GM21447 (cell line): ENCODE measurements around the gene CD163L1.
"Not testable (repeated sequence)": the region's sequence is repeated elsewhere in the genome, so short reads cannot be mapped to it uniquely, and the experiment has no call there.

Experiments
- ATAC-seq: cut with Tn5 transposase; IDR thresholded peaks from one replicate; pipeline ENCODE4 v1.9.1; 2021; ENCODE audit not compliant: unreplicated experiment

The CD163L1 gene

DNA sequence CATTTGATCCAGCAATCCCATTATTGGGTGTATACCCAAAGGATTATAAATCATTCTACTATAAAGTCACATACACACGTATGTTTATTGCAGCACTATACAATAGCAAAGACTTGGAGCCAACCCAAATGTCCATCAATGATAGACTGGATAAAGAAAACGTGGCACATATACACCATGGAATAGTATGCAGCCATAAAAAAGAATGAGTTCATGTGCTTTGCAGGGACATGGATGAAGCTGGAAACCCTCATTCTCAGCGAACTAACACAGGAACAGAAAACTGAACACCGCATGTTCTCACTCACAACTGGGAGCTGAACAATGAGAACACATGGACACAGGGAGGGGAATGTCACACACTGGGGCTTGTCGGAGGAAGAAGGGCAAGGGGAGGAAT, 106.2 kb downstream of the CD163L1 start:
- ATAC-seq: not testable (repeated sequence)

DNA sequence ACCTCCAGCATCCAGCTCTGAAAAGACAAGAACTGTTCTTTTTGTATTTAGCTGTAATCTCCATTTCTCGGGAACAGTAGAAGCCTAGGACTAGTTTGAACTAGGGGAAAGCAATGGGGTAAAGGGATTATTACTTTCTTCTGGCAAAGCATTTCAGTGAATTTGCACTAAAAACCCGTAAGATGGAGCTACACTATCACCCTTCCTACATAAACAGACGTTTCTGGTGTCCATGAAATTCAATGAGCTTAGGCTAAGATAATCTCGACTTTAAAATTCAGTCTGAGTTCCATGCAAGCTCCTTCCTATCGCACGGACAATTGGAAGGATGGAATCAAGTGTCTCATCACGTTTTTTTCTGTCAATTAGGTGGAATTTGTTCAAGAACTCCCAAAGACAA, 116.0 kb downstream of the CD163L1 start:
- ATAC-seq: no peak

DNA sequence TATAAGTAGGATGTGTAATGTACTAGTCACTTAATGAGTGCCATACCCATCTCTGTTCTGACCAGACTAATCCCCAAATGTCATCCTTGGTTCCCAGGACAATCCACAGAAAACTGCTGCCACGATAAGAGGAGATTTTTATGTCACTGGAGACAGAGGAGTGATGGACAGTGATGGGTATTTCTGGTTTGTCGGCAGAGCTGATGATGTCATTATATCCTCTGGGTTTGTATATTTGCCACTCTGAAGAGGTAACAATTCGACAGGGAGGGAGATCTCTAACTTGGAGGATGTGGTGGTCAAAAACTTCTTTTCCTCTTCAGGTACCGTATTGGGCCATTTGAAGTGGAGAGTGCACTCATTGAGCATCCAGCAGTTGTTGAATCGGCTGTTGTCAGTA, 119.8 kb downstream of the CD163L1 start:
- ATAC-seq: no peak

DNA sequence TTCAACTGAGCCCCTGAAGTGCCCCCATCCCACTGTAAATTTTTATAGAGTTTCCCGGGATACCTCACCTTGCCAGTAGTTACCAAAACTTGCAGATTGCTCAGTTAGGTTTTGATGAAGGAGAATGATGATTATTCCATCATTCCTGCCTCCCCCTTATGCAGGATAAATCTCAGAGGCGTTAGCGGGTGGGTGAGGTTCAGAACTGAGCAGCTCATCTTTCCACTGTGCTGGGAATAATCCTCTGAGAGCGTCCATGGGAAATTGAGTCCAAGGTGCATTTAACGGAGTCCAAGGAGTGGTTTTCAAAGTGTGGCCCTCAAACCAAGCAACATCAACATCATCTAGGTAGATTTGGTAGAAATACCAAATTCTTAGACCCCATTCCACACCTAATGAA, 121.4 kb downstream of the CD163L1 start:
- no peak for ATAC-seq

DNA sequence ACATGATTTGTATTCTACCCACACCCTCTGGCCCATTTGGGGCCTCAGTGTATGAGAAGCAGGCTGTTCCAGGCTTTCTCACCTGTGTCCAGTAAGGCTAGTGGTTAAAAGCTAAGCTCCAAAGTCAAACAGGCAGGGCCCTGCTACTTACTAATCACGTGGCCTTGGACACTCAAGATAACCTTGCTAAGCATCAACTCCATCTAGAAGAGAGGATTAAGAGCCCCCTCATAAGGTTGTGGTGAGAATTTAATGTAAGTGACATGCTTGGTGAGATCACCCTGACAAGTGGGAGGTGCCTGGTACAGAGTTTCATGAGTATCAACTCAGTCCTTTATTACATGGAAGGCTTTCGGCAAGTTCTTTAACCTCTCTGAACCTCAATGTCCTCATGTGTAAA, 122.3 kb downstream of the CD163L1 start:
- no peak for ATAC-seq

DNA sequence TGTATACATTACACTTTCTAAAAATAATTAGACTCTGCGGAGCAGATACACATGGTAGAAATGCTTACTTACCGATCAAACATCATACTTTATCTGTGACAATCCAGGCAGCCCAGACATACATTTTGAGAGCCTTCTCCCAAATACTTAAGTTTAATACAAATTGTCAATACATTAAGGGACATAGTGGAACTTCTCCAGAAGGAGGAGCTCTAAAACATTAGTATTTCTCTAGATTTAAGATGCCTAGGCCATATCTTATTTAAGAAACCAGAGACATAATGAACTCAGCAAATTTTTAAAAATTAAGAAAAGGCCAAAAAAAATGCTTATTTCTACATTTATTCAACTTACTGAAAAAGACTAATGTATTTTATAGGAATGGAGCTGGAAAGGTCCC, 124.0 kb downstream of the CD163L1 start:
- ATAC-seq: no peak

DNA sequence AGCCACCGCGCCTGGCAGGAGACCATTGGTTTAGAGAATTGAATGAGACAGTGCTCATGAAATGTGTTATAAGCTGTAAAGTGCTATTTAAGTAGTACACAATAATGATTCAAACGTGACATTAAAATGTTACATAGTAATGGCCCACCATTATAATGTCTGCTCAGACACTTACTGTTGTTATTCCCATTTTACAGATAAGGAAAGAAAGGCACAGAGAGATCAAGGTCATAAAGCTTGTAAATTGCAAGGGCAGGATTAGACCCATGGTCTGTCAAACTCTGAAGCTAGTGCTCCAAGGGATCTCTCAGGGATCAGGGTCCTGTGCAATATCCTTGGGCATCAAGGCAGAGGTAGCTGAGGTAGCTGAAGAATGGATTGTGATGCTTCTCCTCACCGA, 133.9 kb downstream of the CD163L1 start:
- no peak for ATAC-seq
